Heart right ventricle (tissue), 16 donors: ENCODE data around the gene PRDM16. TPM values are rescaled to one million over a fixed set of nuclear protein-coding genes. Genes with fewer than 3 reads are reported as not detected.

Experiments
- ATAC-seq, 8 donors: fragments of 200-7000 bp; cut with Tn5 transposase; one replicate each; pipeline ENCODE4 v1.9.1; 2020; ENCODE audit warnings: mild to moderate bottlenecking in 8 of 8, moderate library complexity in 8 of 8, moderate number of reproducible peaks in 1 of 8
- DNase-seq, 2 donors: peaks; one replicate each; pipeline ENCODE4 v3.0.0-alpha.2; 2020
- H3K27ac ChIP-seq, 10 donors: fragments of 200-600 bp; sonication (generic) in 2 of 10; one replicate each; pipeline versions ENCODE4 v1.5.0 to v1.8.0; 2020 to 2022; ENCODE audit warnings: mild to moderate bottlenecking in 3 of 10
- H3K27me3 ChIP-seq, 7 donors: fragments of 200-600 bp; one replicate each; pipeline ENCODE4 v1.8.0; 2021 to 2022; ENCODE audit warnings: mild to moderate bottlenecking in 2 of 7
- H3K36me3 ChIP-seq, 9 donors: fragments of 200-600 bp; sonication (generic) in 1 of 9; one replicate each; pipeline versions ENCODE4 v1.5.0 to v1.8.0; 2020 to 2022; ENCODE audit warnings: mild to moderate bottlenecking in 2 of 9
- H3K4me1 ChIP-seq, 9 donors: fragments of 200-600 bp; sonication (generic) in 1 of 9; one replicate each; pipeline versions ENCODE4 v1.5.0 to v1.8.0; 2020 to 2022; ENCODE audit warnings: mild to moderate bottlenecking in 4 of 9
- H3K4me3 ChIP-seq, 10 donors: fragments of 200-600 bp; sonication (generic) in 2 of 10; one replicate each; pipeline versions ENCODE4 v1.5.0 to v1.8.0; 2020 to 2022; ENCODE audit warnings: mild to moderate bottlenecking in 7 of 10, moderate library complexity in 2 of 10
- H3K9me3 ChIP-seq, 11 donors: fragments of 200-600 bp in 10 of 11; sonication (generic) in 2 of 11; one replicate each; pipeline versions ENCODE4 v1.5.0 to v1.8.0; 2013 to 2022; ENCODE audit warnings: mild to moderate bottlenecking in 2 of 11, control low read depth in 1 of 11, moderate library complexity in 1 of 11
- CTCF ChIP-seq, 9 donors: fragments of 200-600 bp; sonication (generic) in 2 of 9; IDR thresholded peaks; one replicate each; pipeline versions ENCODE4 v1.5.0 to v1.8.0; 2021 to 2022; ENCODE audit warnings: antibody characterized with exemption in 9 of 9, mild to moderate bottlenecking in 5 of 9, moderate library complexity in 1 of 9
- WGBS, 2 donors: extraction: QIAGEN DNeasy Blood & Tissue Kit; methylation state at CpG; one replicate each; pipeline ENCODE4 v1.1.7; 2013; ENCODE audit warnings: inconsistent platforms in 1 of 2; 5-methylcytosine and 5-hydroxymethylcytosine counted together
- intact Hi-C, 10 donors: fragments of 100-400 bp; cut with DNase I; formaldehyde crosslinking; loops; one replicate each; pipeline versions ENCODE4 v1.11.1 to v1.14.2; 2022
- polyA plus RNA-seq, 2 donors: library from polyadenylated mRNA; stranded (reverse); fragments of 200-250 nt; gene quantifications; one replicate each; pipeline ENCODE4 v1.2.3, GENCODE V29; 2013
- total RNA-seq, 10 donors: library from RNA; stranded (reverse); fragmentation: NEBNext Ultra II Directional in 3 of 10; extraction: Animal tissue kit (Norgen Biotek cat#: 25700) in 3 of 10; gene quantifications; one replicate each; pipeline versions ENCODE4 v1.2.1 to v1.2.4, GENCODE V29; 2021 to 2023
- donor health status: Arrhythmogenic right ventricular cardiomyopathy.
- donor health status: ischemic (EF 13 %, LVEDD 7.1; RV severe dilation, severe dysfunction).
- donor health status: healthy with polysubstance abuse.
- donor health status: DM: no; HTN: yes; CAD: no.
- donor health status: DM: no; HTN: no; CAD: no.
- donor health status: ischemic (EF 25% LVEDD 6.9; RV normal size, moderate dysfunction).
- donor health status: ischemic (EF 25% LVEDD 5.7; RV mildly dilated, moderate dysfunction).
- donor health status: healthy.
- donor health status: DM: yes; HTN: yes; CAD: no.
- donor health status: Ischemic cardiomyopathy.
- donor health status: ischemic (EF 35%, LVEDD 5.7; RV mildly dilated, moderate dysfunction).
- donor health status: nonischemic (EF 11% LVEDD 7.7; RV severe dilation, severe dysfunction).
- donor health status: DM: yes; HTN: yes; CAD: no.
- donor health status: PGD.
- donor health status: ischemic (EF 29% LVEDD 5.4; RV normal size, mild dysfunction).
- donor health status: nonischemic (EF 23%, LVEDD 6.1; RV moderate dilation, normal function).

The PRDM16 gene
- total and polyA plus RNA-seq, 12 donors = 4.1 to 25.9 (median 14.8) TPM

GRCh38 chr1:3461238-3461933, 392.4 kb downstream of the PRDM16 start:
- TF ChIP-seq CTCF (IDR thresholded peaks at IDR 0.05) = no peak
- Histone ChIP-seq H3K4me3 (no peak overlapping the region), H3K27ac (no peak overlapping the region), H3K27me3 (no peaks in the 10 kb centered on the region), H3K9me3 (no peaks in the 10 kb centered on the region), H3K36me3 (no peaks in the 10 kb centered on the region), H3K4me1 (peaks cover 5 to 33% (median 17%) of the 10 kb centered on the region in 9 donors)
- DNase-seq (no peak), ATAC-seq (no peak)
- intact Hi-C loops = no loop called here
- WGBS, 2 donors = 95% methylated on average over 30 of the region's 30 CpGs

- H3K27ac ChIP-seq = no peak overlapping the region
- intact Hi-C loops = no loop called here
- H3K4me1 ChIP-seq = peaks cover 5 to 33% (median 17%) of the 10 kb centered on the region in 9 donors
- TF ChIP-seq CTCF (IDR thresholded peaks at IDR 0.05) = no peak
- H3K27me3 ChIP-seq = no peaks in the 10 kb centered on the region
- WGBS, 2 donors = 90 to 92% methylated on average over 13 of the region's 13 CpGs
- no peak overlapping the region for H3K4me3 ChIP-seq
- no peaks in the 10 kb centered on the region for H3K36me3 ChIP-seq
- DNase-seq = peak in 1 of 2 donors; percentile 9
- no peak for ATAC-seq
- H3K9me3 ChIP-seq = no peaks in the 10 kb centered on the region
Observed at GRCh38 chr1:3461934-3462275, 392.9 kb downstream of the PRDM16 start.

- H3K36me3 ChIP-seq = no peaks in the 10 kb centered on the region
- H3K9me3 ChIP-seq = no peaks in the 10 kb centered on the region
- H3K4me1 ChIP-seq = peaks cover 5 to 31% (median 12%) of the 10 kb centered on the region in 9 donors
- WGBS, 2 donors = 90% methylated on average over 16 of the region's 16 CpGs
- intact Hi-C loops = no loop called here
- H3K27ac ChIP-seq = no peak overlapping the region
- no peaks in the 10 kb centered on the region for H3K27me3 ChIP-seq
- no peak for TF ChIP-seq CTCF (IDR thresholded peaks at IDR 0.05)
- DNase-seq (peak in 1 of 2 donors; percentile 8), ATAC-seq (no peak)
- no peak overlapping the region for H3K4me3 ChIP-seq
Observed at GRCh38 chr1:3462356-3463012, 393.5 kb downstream of the PRDM16 start.

GRCh38 chr1:3463013-3463385, 394.0 kb downstream of the PRDM16 start:
- peak in 1 of 2 donors; percentile 12 for DNase-seq
- intact Hi-C loops = no loop called here
- ATAC-seq = no peak

More at GRCh38 chr1:3463013-3463385, 394.0 kb downstream of the PRDM16 start:
- Histone ChIP-seq H3K27me3 (no peaks in the 10 kb centered on the region), H3K9me3 (no peaks in the 10 kb centered on the region), H3K4me1 (peaks cover 3 to 26% (median 7%) of the 10 kb centered on the region in 9 donors), H3K27ac (no peak overlapping the region), H3K36me3 (no peaks in the 10 kb centered on the region), H3K4me3 (no peak overlapping the region)
- 93 to 95% methylated on average over 22 of the region's 22 CpGs for WGBS, 2 donors
- no peak for TF ChIP-seq CTCF (IDR thresholded peaks at IDR 0.05)
